ENCODE measurements around the gene LMO3. TPM values are rescaled to one million over a fixed set of nuclear protein-coding genes. Genes with fewer than 3 reads are reported as not detected.

The LMO3 gene
- total and polyA plus RNA-seq, 2 experiments from 2014 or later = 7.9 to 15.1 TPM

GRCh38 chr12:16579041-16579440 is 26.9 kb downstream of the LMO3 start:
- peaks cover 5% of the 10 kb centered on the region for H3K27me3 Mint-ChIP-seq (ENCODE audit: insufficient read depth, low read depth, poor library complexity)
- H3K9me3 Mint-ChIP-seq = peaks cover 5% of the 10 kb centered on the region; the same call in 2 of the 3 replicates
- Histone ChIP-seq H3K79me2 (replicated peaks; ENCODE audit: insufficient read depth) (no peaks in the 10 kb centered on the region), H3K27me3 (ENCODE audit: insufficient read depth) (no peaks in the 10 kb centered on the region), H3K4me2 (no peak overlapping the region), H3K4me1 (ENCODE audit: insufficient read depth) (peaks cover 9% of the 10 kb centered on the region; the same call in 1 of the 2 replicates), H2AFZ (no peak overlapping the region), H3K4me3 (no peak overlapping the region), H3K36me3 (ENCODE audit: insufficient read depth) (no peaks in the 10 kb centered on the region), H3K27ac (ENCODE audit: low read depth) (no peak overlapping the region), H3K9me2 (ENCODE audit: insufficient read depth) (no peaks in the 10 kb centered on the region), H4K20me1 (replicated peaks; ENCODE audit: insufficient read depth) (no peaks in the 10 kb centered on the region), H3F3A (replicated peaks; ENCODE audit: low read depth) (no peaks in the 10 kb centered on the region)
- peaks cover 6% of the 10 kb centered on the region; the same call in 1 of the 3 replicates for H3K36me3 Mint-ChIP-seq (ENCODE audit: low read depth)
- no peak overlapping the region for H3K27ac Mint-ChIP-seq
- DNase-seq (ENCODE audit: low spot score) = no peak
- H3K4me3 Mint-ChIP-seq = no peak overlapping the region
- H3K4me1 Mint-ChIP-seq = peaks cover 14% of the 10 kb centered on the region
- no peak for TF ChIP-seq CREB1 (CRISPR knock-in tag; IDR thresholded peaks at IDR 0.05; ENCODE audit: low read depth)
- no peak for TF ChIP-seq EZH2 (IDR thresholded peaks at IDR 0.05; ENCODE audit: low read depth, unreplicated experiment)
- TF ChIP-seq STAT1 (IDR thresholded peaks at IDR 0.05; ENCODE audit: unreplicated experiment) = no peak
- no peak for TF ChIP-seq POLR2AphosphoS5 (IDR thresholded peaks at IDR 0.05; ENCODE audit: low read depth)
- TF ChIP-seq, protein P1, sequence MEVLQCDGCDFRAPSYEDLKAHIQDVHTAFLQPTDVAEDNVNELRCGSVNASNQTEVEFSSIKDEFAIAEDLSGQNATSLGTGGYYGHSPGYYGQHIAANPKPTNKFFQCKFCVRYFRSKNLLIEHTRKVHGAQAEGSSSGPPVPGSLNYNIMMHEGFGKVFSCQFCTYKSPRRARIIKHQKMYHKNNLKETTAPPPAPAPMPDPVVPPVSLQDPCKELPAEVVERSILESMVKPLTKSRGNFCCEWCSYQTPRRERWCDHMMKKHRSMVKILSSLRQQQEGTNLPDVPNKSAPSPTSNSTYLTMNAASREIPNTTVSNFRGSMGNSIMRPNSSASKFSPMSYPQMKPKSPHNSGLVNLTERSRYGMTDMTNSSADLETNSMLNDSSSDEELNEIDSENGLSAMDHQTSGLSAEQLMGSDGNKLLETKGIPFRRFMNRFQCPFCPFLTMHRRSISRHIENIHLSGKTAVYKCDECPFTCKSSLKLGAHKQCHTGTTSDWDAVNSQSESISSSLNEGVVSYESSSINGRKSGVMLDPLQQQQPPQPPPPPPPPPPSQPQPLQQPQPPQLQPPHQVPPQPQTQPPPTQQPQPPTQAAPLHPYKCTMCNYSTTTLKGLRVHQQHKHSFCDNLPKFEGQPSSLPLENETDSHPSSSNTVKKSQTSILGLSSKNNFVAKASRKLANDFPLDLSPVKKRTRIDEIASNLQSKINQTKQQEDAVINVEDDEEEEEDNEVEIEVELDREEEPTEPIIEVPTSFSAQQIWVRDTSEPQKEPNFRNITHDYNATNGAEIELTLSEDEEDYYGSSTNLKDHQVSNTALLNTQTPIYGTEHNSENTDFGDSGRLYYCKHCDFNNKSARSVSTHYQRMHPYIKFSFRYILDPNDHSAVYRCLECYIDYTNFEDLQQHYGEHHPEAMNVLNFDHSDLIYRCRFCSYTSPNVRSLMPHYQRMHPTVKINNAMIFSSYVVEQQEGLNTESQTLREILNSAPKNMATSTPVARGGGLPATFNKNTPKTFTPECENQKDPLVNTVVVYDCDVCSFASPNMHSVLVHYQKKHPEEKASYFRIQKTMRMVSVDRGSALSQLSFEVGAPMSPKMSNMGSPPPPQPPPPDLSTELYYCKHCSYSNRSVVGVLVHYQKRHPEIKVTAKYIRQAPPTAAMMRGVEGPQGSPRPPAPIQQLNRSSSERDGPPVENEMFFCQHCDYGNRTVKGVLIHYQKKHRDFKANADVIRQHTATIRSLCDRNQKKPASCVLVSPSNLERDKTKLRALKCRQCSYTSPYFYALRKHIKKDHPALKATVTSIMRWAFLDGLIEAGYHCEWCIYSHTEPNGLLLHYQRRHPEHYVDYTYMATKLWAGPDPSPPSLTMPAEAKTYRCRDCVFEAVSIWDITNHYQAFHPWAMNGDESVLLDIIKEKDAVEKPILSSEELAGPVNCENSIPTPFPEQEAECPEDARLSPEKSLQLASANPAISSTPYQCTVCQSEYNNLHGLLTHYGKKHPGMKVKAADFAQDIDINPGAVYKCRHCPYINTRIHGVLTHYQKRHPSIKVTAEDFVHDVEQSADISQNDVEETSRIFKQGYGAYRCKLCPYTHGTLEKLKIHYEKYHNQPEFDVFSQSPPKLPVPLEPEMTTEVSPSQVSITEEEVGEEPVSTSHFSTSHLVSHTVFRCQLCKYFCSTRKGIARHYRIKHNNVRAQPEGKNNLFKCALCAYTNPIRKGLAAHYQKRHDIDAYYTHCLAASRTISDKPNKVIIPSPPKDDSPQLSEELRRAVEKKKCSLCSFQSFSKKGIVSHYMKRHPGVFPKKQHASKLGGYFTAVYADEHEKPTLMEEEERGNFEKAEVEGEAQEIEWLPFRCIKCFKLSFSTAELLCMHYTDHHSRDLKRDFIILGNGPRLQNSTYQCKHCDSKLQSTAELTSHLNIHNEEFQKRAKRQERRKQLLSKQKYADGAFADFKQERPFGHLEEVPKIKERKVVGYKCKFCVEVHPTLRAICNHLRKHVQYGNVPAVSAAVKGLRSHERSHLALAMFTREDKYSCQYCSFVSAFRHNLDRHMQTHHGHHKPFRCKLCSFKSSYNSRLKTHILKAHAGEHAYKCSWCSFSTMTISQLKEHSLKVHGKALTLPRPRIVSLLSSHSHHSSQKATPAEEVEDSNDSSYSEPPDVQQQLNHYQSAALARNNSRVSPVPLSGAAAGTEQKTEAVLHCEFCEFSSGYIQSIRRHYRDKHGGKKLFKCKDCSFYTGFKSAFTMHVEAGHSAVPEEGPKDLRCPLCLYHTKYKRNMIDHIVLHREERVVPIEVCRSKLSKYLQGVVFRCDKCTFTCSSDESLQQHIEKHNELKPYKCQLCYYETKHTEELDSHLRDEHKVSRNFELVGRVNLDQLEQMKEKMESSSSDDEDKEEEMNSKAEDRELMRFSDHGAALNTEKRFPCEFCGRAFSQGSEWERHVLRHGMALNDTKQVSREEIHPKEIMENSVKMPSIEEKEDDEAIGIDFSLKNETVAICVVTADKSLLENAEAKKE (CRISPR knock-in tag; IDR thresholded peaks at IDR 0.05) = no peak
- TF ChIP-seq JUNB (IDR thresholded peaks at IDR 0.05; ENCODE audit: unreplicated experiment) = no peak
- no peak for TF ChIP-seq EZH2phosphoT487 (IDR thresholded peaks at IDR 0.05; ENCODE audit: unreplicated experiment)
- no peak for TF ChIP-seq CTCF (conservative IDR thresholded peaks at IDR 0.05; ENCODE audit: low read depth in 2 of 2)
- ATAC-seq = no peak
